Muscle layer of colon (tissue), 2 donors: ENCODE data around the gene GNL2.
"Not testable (repeated sequence)": the region's sequence is repeated elsewhere in the genome, so short reads cannot be mapped to it uniquely, and the experiment has no call there.

Experiments used
- H3K27ac ChIP-seq: one replicate; pipeline ENCODE4 v1.7.0; 2013; ENCODE audit warnings: low read depth, mild to moderate bottlenecking, low read length, moderate library complexity
- H3K27me3 ChIP-seq, 2 donors: one replicate each; pipeline ENCODE4 v1.7.0; 2013; ENCODE audit warnings: low read length in 2 of 2, mild to moderate bottlenecking in 2 of 2; ENCODE audit not compliant: insufficient read depth in 2 of 2, control insufficient read depth in 1 of 2
- H3K36me3 ChIP-seq: one replicate; pipeline ENCODE4 v1.7.0; 2013; ENCODE audit warnings: mild to moderate bottlenecking, low read length; ENCODE audit not compliant: insufficient read depth
- H3K4me1 ChIP-seq: one replicate; pipeline ENCODE4 v1.7.0; 2013; ENCODE audit warnings: mild to moderate bottlenecking, low read length; ENCODE audit not compliant: insufficient read depth
- H3K4me3 ChIP-seq, 2 donors: one replicate each; pipeline ENCODE4 v1.7.0; 2013; ENCODE audit warnings: low read length in 2 of 2, low read depth in 1 of 2, mild to moderate bottlenecking in 1 of 2, moderate library complexity in 1 of 2
- H3K9ac ChIP-seq: one replicate; pipeline ENCODE4 v1.7.0; 2013; ENCODE audit warnings: low read length
- H3K9me3 ChIP-seq: one replicate; pipeline ENCODE4 v1.7.0; 2013; ENCODE audit warnings: mild to moderate bottlenecking, low read length
- donor health status: abdominal sarcoma.
- donor health status: Adenocarcinoma of cecum.

The GNL2 gene

GRCh38 chr1:37570528-37571334 is 25.0 kb downstream of the GNL2 start:
- Histone ChIP-seq H3K4me1 (peaks cover 14% of the 10 kb centered on the region), H3K9ac (no peak overlapping the region), H3K27me3 (no peaks in the 10 kb centered on the region), H3K27ac (no peak overlapping the region), H3K36me3 (peaks cover 80% of the 10 kb centered on the region), H3K4me3 (no peak overlapping the region), H3K9me3 (no peaks in the 10 kb centered on the region)

- H3K4me1 ChIP-seq = no peaks in the 10 kb centered on the region
- no peak overlapping the region for H3K27ac ChIP-seq
- peaks cover 72% of the 10 kb centered on the region for H3K36me3 ChIP-seq
- no peak overlapping the region for H3K4me3 ChIP-seq
- H3K27me3 ChIP-seq = no peaks in the 10 kb centered on the region
- H3K9me3 ChIP-seq = no peaks in the 10 kb centered on the region
- H3K9ac ChIP-seq = no peak overlapping the region
Observed at GRCh38 chr1:37567023-37567422, 28.7 kb downstream of the GNL2 start.

- Histone ChIP-seq H3K27me3 (no peaks in the 10 kb centered on the region), H3K9ac (no peak overlapping the region), H3K36me3 (peaks cover 64% of the 10 kb centered on the region), H3K4me3 (no peak overlapping the region), H3K4me1 (no peaks in the 10 kb centered on the region), H3K9me3 (no peaks in the 10 kb centered on the region), H3K27ac (no peak overlapping the region)
Observed at GRCh38 chr1:37564892-37565291, 30.8 kb downstream of the GNL2 start.

- no peak overlapping the region for H3K9ac ChIP-seq
- H3K4me1 ChIP-seq = no peaks in the 10 kb centered on the region
- H3K4me3 ChIP-seq = no peak overlapping the region
- H3K36me3 ChIP-seq = peaks cover 47% of the 10 kb centered on the region
- no peaks in the 10 kb centered on the region for H3K9me3 ChIP-seq
- no peaks in the 10 kb centered on the region for H3K27me3 ChIP-seq
- H3K27ac ChIP-seq = no peak overlapping the region
Observed at GRCh38 chr1:37562984-37563383, 32.8 kb downstream of the GNL2 start.

- Histone ChIP-seq H3K9me3 (no peaks in the 10 kb centered on the region), H3K27ac (no peak overlapping the region), H3K4me3 (no peak overlapping the region)
Observed at GRCh38 chr1:37561133-37562132, 34.3 kb downstream of the GNL2 start.

GRCh38 chr1:37560401-37561132 is 35.2 kb downstream of the GNL2 start:
- Histone ChIP-seq H3K36me3 (peaks cover 23% of the 10 kb centered on the region), H3K4me1 (peaks cover 16% of the 10 kb centered on the region), H3K27me3 (no peaks in the 10 kb centered on the region), H3K27ac (no peak overlapping the region), H3K9ac (no peak overlapping the region), H3K4me3 (no peak overlapping the region), H3K9me3 (no peaks in the 10 kb centered on the region)

More at GRCh38 chr1:37561133-37562132, 34.3 kb downstream of the GNL2 start:
- Histone ChIP-seq H3K36me3 (peaks cover 32% of the 10 kb centered on the region), H3K27me3 (no peaks in the 10 kb centered on the region), H3K4me1 (peaks cover 12% of the 10 kb centered on the region), H3K9ac (no peak overlapping the region)

GRCh38 chr1:37559957-37560379 is 35.8 kb downstream of the GNL2 start:
- H3K27ac ChIP-seq, H3K4me3 ChIP-seq, H3K9ac ChIP-seq, H3K9me3 ChIP-seq, H3K27me3 ChIP-seq: not testable (repeated sequence)
- Histone ChIP-seq H3K4me1 (peaks cover 16% of the 10 kb centered on the region), H3K36me3 (peaks cover 17% of the 10 kb centered on the region)

GRCh38 chr1:37559080-37559479 is 36.7 kb downstream of the GNL2 start:
- H3K27ac ChIP-seq = no peak overlapping the region
- H3K9me3 ChIP-seq = no peaks in the 10 kb centered on the region
- H3K27me3 ChIP-seq = no peaks in the 10 kb centered on the region
- H3K9ac ChIP-seq = no peak overlapping the region
- peaks cover 13% of the 10 kb centered on the region for H3K36me3 ChIP-seq
- no peak overlapping the region for H3K4me3 ChIP-seq
- H3K4me1 ChIP-seq = peaks cover 20% of the 10 kb centered on the region

GRCh38 chr1:37558411-37558810 is 37.3 kb downstream of the GNL2 start:
- H3K9ac ChIP-seq = no peak overlapping the region
- H3K4me3 ChIP-seq = no peak overlapping the region
- peaks cover 13% of the 10 kb centered on the region for H3K36me3 ChIP-seq
- H3K27me3 ChIP-seq = no peaks in the 10 kb centered on the region
- H3K27ac ChIP-seq = no peak overlapping the region
- peaks cover 22% of the 10 kb centered on the region for H3K4me1 ChIP-seq
- H3K9me3 ChIP-seq = no peaks in the 10 kb centered on the region

- H3K27ac ChIP-seq = peak overlapping the region; percentile 63
- H3K27me3 ChIP-seq = no peaks in the 10 kb centered on the region
- no peaks in the 10 kb centered on the region for H3K9me3 ChIP-seq
- peak overlapping the region; percentile 56 to 80 for H3K4me3 ChIP-seq
- peaks cover 8% of the 10 kb centered on the region for H3K36me3 ChIP-seq
- H3K9ac ChIP-seq = no peak overlapping the region
- peaks cover 32% of the 10 kb centered on the region for H3K4me1 ChIP-seq
Observed at GRCh38 chr1:37557402-37557801, 38.3 kb downstream of the GNL2 start.

GRCh38 chr1:37556712-37557196 is 39.0 kb downstream of the GNL2 start, which contains the start of gene DNALI1:
DNALI1 (plus strand) TSS chr1:37556940; CDS start chr1:37556995, 55 bp downstream.
- Histone ChIP-seq H3K36me3 (peaks cover 9% of the 10 kb centered on the region), H3K4me3 (peak within 1 kb of the TSS; percentile 56 to 80)

More at GRCh38 chr1:37556712-37557196, 39.0 kb downstream of the GNL2 start, which contains the start of gene DNALI1:
- Histone ChIP-seq H3K4me1 (peaks cover 35% of the 10 kb centered on the region), H3K27me3 (no peaks in the 10 kb centered on the region), H3K9me3 (no peaks in the 10 kb centered on the region), H3K9ac (no peak within 1 kb of the TSS), H3K27ac (peak within 1 kb of the TSS; percentile 63)
